ENCODE data around the gene COA5.

- TF ChIP-seq EZH2 (IDR thresholded peaks at IDR 0.05; ENCODE audit: insufficient read depth, poor library complexity, severe bottlenecking) (no peak), EZH2phosphoT487 (IDR thresholded peaks at IDR 0.05; ENCODE audit: insufficient read depth, low read depth) (no peak)
These were observed 39.0 kb downstream of the COA5 start for GRCh38 chr2:98569197-98569793.
